Sigmoid colon (tissue), 7 donors: ENCODE results near the gene ITIH4. TPM values are rescaled to one million over a fixed set of nuclear protein-coding genes. Genes with fewer than 3 reads are reported as not detected.

Source experiments
- DNase-seq: peaks from one replicate; pipeline ENCODE4 v3.0.0-alpha.2; 2019
- H3K27ac ChIP-seq, 4 donors: fragments of 200-600 bp; sonication (generic); one replicate each; pipeline ENCODE4 v1.5.1; 2016 to 2019; ENCODE audit warnings: mild to moderate bottlenecking in 1 of 4
- H3K27me3 ChIP-seq, 3 donors: fragments of 200-600 bp; sonication (generic); one replicate each; pipeline ENCODE4 v1.5.1; 2019; ENCODE audit warnings: mild to moderate bottlenecking in 1 of 3
- H3K36me3 ChIP-seq, 4 donors: fragments of 200-600 bp; sonication (generic); one replicate each; pipeline ENCODE4 v1.5.1; 2016 to 2019
- H3K4me1 ChIP-seq, 4 donors: fragments of 200-600 bp; sonication (generic); one replicate each; pipeline ENCODE4 v1.5.1; 2017 to 2019
- H3K4me3 ChIP-seq, 4 donors: fragments of 200-600 bp; sonication (generic); one replicate each; pipeline ENCODE4 v1.5.1; 2017 to 2019; ENCODE audit warnings: mild to moderate bottlenecking in 2 of 4, moderate library complexity in 1 of 4
- H3K9me3 ChIP-seq, 4 donors: fragments of 200-600 bp in 3 of 4; sonication (generic) in 3 of 4; one replicate each; pipeline versions ENCODE4 v1.5.1 to v1.6.1; 2013 to 2019
- EP300 ChIP-seq, 4 donors: sonication (generic); formaldehyde crosslinking; IDR thresholded peaks; one replicate each; pipeline ENCODE4 v1.6.1; 2017; ENCODE audit warnings: antibody characterized with exemption in 4 of 4
- POLR2A ChIP-seq, 2 donors: fragments of 450-650 bp; IDR thresholded peaks; one replicate each; pipeline ENCODE4 v1.6.1; 2016; ENCODE audit warnings: antibody characterized with exemption in 2 of 2, mild to moderate bottlenecking in 2 of 2, moderate library complexity in 2 of 2
- POLR2AphosphoS5 ChIP-seq, 4 donors: sonication (generic); formaldehyde crosslinking; IDR thresholded peaks; one replicate each; pipeline ENCODE4 v1.6.1; 2017; ENCODE audit warnings: antibody characterized with exemption in 4 of 4
- WGBS, 2 donors: extraction: QIAGEN DNeasy Blood & Tissue Kit; methylation state at CpG; one replicate each; pipeline ENCODE4 v1.1.7; 2013; 5-methylcytosine and 5-hydroxymethylcytosine counted together
- intact Hi-C: fragments of 100-400 bp; cut with DNase I; formaldehyde crosslinking; loops from one replicate; pipeline ENCODE4 v1.15.1; 2023
- polyA plus RNA-seq, 3 donors: library from polyadenylated mRNA; stranded (reverse); fragments of 200-250 nt; gene quantifications; one replicate each; pipeline ENCODE4 v1.2.3, GENCODE V29; 2013
- total RNA-seq, 4 donors: library from RNA; depleted of rRNA; stranded (reverse); fragments of >200 nt; gene quantifications; one replicate each; pipeline ENCODE4 v1.1.0, GENCODE V29; 2016
- TF ChIP-seq, protein P1 (sequence below), 4 experiments: fragments of 450-650 bp in 3 of 4; fragments of 200-600 bp in 1 of 4; IDR thresholded peaks; one replicate each; pipeline ENCODE4 v1.5.1; 2016 to 2019; ENCODE audit warnings: antibody characterized with exemption in 4 of 4, mild to moderate bottlenecking in 3 of 4, moderate library complexity in 2 of 4
- donor health status: healthy with polysubstance abuse.
- donor health status: Bipolar disorder and iron deficiency.
- donor health status: healthy.

The ITIH4 gene
- total and polyA plus RNA-seq, 7 donors: 2.5 to 12.2 (median 5.6) TPM; not detected in 2

DNA sequence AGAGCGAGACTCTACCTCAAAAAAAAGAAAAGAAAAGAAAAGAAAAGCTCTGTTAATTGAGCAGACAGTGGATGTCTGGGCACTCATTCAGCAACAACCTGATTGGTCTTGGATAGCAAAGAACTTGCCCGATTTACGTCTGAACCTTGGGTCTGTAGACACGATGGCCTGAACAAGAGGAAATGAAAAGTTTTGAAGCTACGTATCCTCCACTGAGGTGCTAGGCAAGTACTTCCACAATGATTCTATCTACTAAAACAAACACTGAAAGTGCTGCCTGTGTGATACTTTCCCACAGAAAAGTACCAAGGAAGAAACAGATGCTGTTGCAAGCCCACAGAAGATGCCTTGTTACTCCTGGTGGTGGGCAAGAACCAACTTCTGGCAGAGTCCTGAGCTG lies 26.2 kb upstream of the ITIH4 start:
- 90 to 94% methylated on average over 5 of the region's 5 CpGs for WGBS, 2 donors
- Histone ChIP-seq H3K4me3 (no peak overlapping the region), H3K27ac (peak overlapping the region in 2 of 4 donors; percentile 10 to 25), H3K4me1 (peaks cover 0 to 17% (median 12%) of the 10 kb centered on the region in 4 donors), H3K9me3 (no peaks in the 10 kb centered on the region), H3K36me3 (peaks cover 5 to 32% (median 8%) of the 10 kb centered on the region in 4 donors), H3K27me3 (no peaks in the 10 kb centered on the region)
- TF ChIP-seq, protein P1, sequence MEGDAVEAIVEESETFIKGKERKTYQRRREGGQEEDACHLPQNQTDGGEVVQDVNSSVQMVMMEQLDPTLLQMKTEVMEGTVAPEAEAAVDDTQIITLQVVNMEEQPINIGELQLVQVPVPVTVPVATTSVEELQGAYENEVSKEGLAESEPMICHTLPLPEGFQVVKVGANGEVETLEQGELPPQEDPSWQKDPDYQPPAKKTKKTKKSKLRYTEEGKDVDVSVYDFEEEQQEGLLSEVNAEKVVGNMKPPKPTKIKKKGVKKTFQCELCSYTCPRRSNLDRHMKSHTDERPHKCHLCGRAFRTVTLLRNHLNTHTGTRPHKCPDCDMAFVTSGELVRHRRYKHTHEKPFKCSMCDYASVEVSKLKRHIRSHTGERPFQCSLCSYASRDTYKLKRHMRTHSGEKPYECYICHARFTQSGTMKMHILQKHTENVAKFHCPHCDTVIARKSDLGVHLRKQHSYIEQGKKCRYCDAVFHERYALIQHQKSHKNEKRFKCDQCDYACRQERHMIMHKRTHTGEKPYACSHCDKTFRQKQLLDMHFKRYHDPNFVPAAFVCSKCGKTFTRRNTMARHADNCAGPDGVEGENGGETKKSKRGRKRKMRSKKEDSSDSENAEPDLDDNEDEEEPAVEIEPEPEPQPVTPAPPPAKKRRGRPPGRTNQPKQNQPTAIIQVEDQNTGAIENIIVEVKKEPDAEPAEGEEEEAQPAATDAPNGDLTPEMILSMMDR (IDR thresholded peaks at IDR 0.05): no peak
- TF ChIP-seq POLR2A (IDR thresholded peaks at IDR 0.05) (no peak), EP300 (IDR thresholded peaks at IDR 0.05) (no peak), POLR2AphosphoS5 (IDR thresholded peaks at IDR 0.05) (no peak)
- no peak for DNase-seq
- intact Hi-C loops: no loop called here

DNA sequence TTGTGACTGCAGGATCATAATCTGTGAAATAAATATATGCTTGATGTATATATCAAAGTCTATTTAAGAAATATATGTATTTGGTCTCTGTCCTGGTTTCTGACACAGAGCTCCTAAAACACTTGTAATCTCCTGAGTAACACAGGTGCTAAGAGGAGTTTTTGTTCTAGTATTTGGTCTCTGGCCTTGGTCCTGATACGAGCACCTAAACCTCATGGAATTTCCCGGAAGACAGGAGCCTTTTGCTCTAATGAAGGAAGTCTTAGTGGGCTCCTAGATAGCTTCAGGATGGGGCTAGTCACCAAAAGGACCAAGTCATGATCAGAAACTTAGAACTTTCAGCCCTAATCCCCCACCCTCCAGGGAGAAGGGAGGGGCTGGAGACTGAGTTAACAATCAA lies 23.5 kb upstream of the ITIH4 start:
- H3K36me3 ChIP-seq: peaks cover 10 to 50% (median 15%) of the 10 kb centered on the region in 4 donors
- DNase-seq: no peak
- no peak overlapping the region for H3K4me3 ChIP-seq
- H3K4me1 ChIP-seq: peaks cover 0 to 21% (median 12%) of the 10 kb centered on the region in 4 donors
- intact Hi-C loops: no loop called here
- TF ChIP-seq POLR2AphosphoS5 (IDR thresholded peaks at IDR 0.05) (no peak), POLR2A (IDR thresholded peaks at IDR 0.05) (no peak), EP300 (IDR thresholded peaks at IDR 0.05) (no peak)
- TF ChIP-seq, protein P1 (IDR thresholded peaks at IDR 0.05): no peak
- no peaks in the 10 kb centered on the region for H3K9me3 ChIP-seq
- no peak overlapping the region for H3K27ac ChIP-seq
- no peaks in the 10 kb centered on the region for H3K27me3 ChIP-seq
- 75 to 86% methylated on average over 2 of the region's 2 CpGs for WGBS, 2 donors

DNA sequence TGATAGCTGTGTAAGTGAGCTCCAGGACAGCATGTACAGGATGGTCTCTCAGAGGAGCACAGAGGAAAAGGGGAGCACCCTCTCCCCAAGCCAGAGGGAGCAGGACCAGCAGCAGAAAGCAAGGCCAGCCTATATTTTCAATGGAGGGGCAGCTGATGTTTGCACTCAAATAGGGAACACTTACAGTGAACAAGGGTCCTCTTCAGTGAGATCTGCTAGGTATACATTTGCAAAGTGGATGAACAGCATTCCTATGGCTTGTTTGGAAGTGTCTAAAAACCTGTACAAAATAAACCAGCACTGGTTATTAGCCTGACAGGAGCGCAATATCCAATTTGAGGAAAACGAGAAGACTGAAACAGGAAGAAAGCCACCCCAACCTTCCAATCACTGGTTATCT lies 21.9 kb upstream of the ITIH4 start:
- no peaks in the 10 kb centered on the region for H3K27me3 ChIP-seq
- no peak overlapping the region for H3K27ac ChIP-seq
- no peak overlapping the region for H3K4me3 ChIP-seq
- no peak for DNase-seq
- peaks cover 10 to 66% (median 19%) of the 10 kb centered on the region in 4 donors for H3K36me3 ChIP-seq
- peaks cover 0 to 23% (median 11%) of the 10 kb centered on the region in 4 donors for H3K4me1 ChIP-seq
- WGBS, 2 donors: 90% methylated on average over 2 of the region's 2 CpGs
- intact Hi-C loops: no loop called here
- TF ChIP-seq POLR2A (IDR thresholded peaks at IDR 0.05) (no peak), POLR2AphosphoS5 (IDR thresholded peaks at IDR 0.05) (no peak), EP300 (IDR thresholded peaks at IDR 0.05) (no peak)
- TF ChIP-seq, protein P1 (IDR thresholded peaks at IDR 0.05): no peak
- no peaks in the 10 kb centered on the region for H3K9me3 ChIP-seq

DNA sequence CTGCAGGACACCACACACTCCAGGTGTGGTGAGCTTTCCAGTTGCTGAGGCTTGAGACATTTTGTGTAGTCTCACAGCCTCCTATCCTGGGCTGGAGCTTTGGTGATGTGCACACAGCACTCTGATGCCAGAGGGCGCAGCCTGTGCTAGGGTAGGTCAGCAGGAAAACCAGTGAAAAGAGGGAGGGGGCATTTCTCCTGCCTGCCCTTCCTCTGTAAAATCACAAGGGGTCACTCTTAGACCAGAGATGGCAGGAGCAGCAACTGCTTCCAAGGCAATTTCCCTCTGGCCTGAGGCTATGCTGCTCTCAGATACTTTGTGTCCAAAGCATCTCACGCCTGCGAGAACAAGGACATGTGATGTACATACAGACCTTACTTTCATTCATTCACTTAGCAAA lies 20.9 kb upstream of the ITIH4 start:
- TF ChIP-seq POLR2A (IDR thresholded peaks at IDR 0.05) (no peak), POLR2AphosphoS5 (IDR thresholded peaks at IDR 0.05) (no peak)
- TF ChIP-seq, protein P1 (IDR thresholded peaks at IDR 0.05): peak in 3 of 4 experiments; percentile 20 to 26 (median 20)
- Histone ChIP-seq H3K36me3 (peaks cover 10 to 74% (median 21%) of the 10 kb centered on the region in 4 donors), H3K9me3 (no peaks in the 10 kb centered on the region), H3K27me3 (no peaks in the 10 kb centered on the region), H3K27ac (no peak overlapping the region), H3K4me1 (peaks cover 0 to 17% (median 3%) of the 10 kb centered on the region in 4 donors), H3K4me3 (no peak overlapping the region)
- intact Hi-C loops: no loop called here
- 60 to 75% methylated on average over 3 of the region's 3 CpGs for WGBS, 2 donors
- DNase-seq: no peak

DNA sequence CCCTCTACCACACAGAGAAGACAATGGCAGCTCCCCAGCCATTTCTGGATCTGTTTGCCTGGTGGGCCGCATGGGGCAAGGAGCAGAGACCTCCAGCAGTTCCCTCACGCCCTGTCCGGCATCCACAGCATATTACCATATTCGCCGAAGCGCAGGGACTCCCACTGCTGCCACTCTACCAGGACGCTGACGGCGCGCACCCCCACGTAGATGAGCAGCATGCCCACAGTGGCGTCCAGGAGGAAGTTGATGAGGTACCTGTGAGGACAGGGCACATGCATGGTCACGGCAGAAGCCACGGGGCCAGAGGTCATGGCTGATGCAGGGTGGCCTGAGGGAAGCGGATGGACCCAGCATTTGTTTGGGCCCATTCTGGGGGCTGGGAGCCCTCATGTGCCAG lies 19.2 kb upstream of the ITIH4 start:
- DNase-seq: no peak
- Histone ChIP-seq H3K36me3 (peaks cover 9 to 66% (median 21%) of the 10 kb centered on the region in 4 donors), H3K27me3 (no peaks in the 10 kb centered on the region), H3K9me3 (no peaks in the 10 kb centered on the region), H3K4me3 (no peak overlapping the region), H3K4me1 (peaks cover 0 to 32% (median 20%) of the 10 kb centered on the region in 4 donors), H3K27ac (peak overlapping the region in 1 of 4 donors; percentile 75)
- TF ChIP-seq POLR2AphosphoS5 (IDR thresholded peaks at IDR 0.05): no peak
- no peak for TF ChIP-seq POLR2A (IDR thresholded peaks at IDR 0.05)
- TF ChIP-seq, protein P1 (IDR thresholded peaks at IDR 0.05): no peak
- no peak for TF ChIP-seq EP300 (IDR thresholded peaks at IDR 0.05)
- 97% methylated on average over 15 of the region's 15 CpGs for WGBS, 2 donors
- intact Hi-C loops: loop anchor here (5.0 to 10.0 kb wide), 4 partner anchors 48 to 223 kb away; partner anchors contain the start of genes NEK4 and STIMATE
